ENCODE data around the gene TMEM11. TPM values are rescaled to one million over a fixed set of nuclear protein-coding genes. Genes with fewer than 3 reads are reported as not detected.
A peak's percentile ranks its signal among the peaks of the same experiment; 100 is the strongest.

TMEM11 gene
- total RNA-seq, 1 experiment from 2014 or later = 39.1 TPM

DNA sequence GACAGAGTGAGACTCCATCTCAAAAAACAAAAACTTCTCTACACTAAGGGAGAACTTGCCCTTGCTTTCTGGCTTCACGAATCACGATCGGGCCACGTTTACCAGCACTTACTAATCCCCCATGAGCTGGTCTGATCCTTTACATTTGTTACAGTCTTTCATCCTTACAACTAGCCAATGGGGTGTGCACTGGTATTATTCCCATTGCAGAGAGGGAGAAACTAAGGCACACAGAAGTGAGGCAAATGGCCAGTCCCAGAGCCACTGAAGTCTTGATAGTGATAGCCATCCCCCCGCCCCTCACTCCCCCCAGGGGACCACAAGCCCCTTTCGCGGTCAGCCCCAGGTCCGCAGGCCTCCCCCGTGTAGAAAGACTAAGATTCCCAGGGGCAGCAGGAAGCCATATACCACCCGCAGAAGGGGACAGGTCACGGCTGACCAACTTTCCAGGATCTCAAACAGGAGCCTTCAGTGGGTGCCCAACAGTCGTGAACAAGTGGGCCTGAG, 38.4 kb upstream of the TMEM11 start:
- Mint-ChIP-seq H3K9me3 (ENCODE audit: unreplicated experiment) (no peaks in the 10 kb centered on the region), H3K4me1 (ENCODE audit: low read depth, unreplicated experiment) (peaks cover 7% of the 10 kb centered on the region), H3K4me3 (ENCODE audit: unreplicated experiment) (peak overlapping the region; percentile 72), H3K36me3 (ENCODE audit: insufficient read depth, unreplicated experiment) (peaks cover 1% of the 10 kb centered on the region), H3K27me3 (ENCODE audit: insufficient read depth, unreplicated experiment) (no peaks in the 10 kb centered on the region), H3K27ac (ENCODE audit: unreplicated experiment) (no peak overlapping the region)
- H3K36me3 ChIP-seq (ENCODE audit: control insufficient read depth, insufficient read depth, low read length) = no peaks in the 10 kb centered on the region
- intact Hi-C loops (cut with micrococcal nuclease; ENCODE audit: unreplicated experiment) = no loop called here
- H3K4me1 ChIP-seq = peaks cover 8% of the 10 kb centered on the region; the same call in 1 of the 2 replicates
- no peaks in the 10 kb centered on the region for H3K27me3 ChIP-seq (replicated peaks; ENCODE audit: control insufficient read depth, insufficient read depth, low read length)
- H3K4me3 ChIP-seq (ENCODE audit: low read depth, low read length) = peak overlapping the region; percentile 64
- no peaks in the 10 kb centered on the region for H3K9me3 ChIP-seq
- POLR2A ChIA-PET = no interaction called here
- DNase-seq = no peak
- BruUV-seq (replicated peaks) = no TSS peak
- CTCF ChIA-PET = no interaction called here
- TF ChIP-seq, protein P1, sequence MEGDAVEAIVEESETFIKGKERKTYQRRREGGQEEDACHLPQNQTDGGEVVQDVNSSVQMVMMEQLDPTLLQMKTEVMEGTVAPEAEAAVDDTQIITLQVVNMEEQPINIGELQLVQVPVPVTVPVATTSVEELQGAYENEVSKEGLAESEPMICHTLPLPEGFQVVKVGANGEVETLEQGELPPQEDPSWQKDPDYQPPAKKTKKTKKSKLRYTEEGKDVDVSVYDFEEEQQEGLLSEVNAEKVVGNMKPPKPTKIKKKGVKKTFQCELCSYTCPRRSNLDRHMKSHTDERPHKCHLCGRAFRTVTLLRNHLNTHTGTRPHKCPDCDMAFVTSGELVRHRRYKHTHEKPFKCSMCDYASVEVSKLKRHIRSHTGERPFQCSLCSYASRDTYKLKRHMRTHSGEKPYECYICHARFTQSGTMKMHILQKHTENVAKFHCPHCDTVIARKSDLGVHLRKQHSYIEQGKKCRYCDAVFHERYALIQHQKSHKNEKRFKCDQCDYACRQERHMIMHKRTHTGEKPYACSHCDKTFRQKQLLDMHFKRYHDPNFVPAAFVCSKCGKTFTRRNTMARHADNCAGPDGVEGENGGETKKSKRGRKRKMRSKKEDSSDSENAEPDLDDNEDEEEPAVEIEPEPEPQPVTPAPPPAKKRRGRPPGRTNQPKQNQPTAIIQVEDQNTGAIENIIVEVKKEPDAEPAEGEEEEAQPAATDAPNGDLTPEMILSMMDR (IDR thresholded peaks at IDR 0.05; ENCODE audit: insufficient read depth in 1 of 2, low read depth in 1 of 2, low read length in 1 of 2, severe bottlenecking in 1 of 2, unreplicated experiment in 1 of 2) = no peak

DNA sequence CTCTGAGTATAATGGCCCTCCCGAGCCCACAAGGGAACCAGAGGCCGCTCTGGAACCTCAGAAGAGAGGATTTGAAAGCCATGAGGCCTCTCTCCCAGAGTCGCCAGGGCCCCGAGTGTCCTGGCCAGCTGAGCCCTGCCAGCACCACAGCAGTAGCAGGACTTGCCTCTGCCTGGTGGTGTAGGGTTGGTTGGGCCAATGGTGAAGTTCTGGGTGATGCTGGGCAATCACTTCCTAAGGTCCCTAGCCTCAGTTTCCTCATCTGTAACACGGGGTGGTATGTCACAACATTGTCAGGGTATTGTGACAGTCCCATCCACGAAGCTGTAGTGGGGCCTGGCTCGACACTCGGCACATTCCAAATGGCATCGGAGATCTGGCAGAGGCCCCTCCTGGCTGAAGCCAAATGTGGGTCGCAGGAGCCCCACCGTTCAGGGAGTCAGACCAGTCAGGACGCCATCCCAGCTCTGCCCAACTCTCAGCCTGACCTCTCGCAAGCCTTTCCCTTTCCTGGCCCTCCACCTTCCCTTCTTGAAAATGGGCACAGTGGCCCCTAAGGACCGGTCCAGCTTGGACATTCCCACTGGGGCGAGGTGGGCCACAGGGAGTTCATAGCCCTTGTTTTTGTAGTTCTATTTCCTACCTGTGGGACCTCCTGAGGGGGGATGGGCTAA, 37.5 kb upstream of the TMEM11 start:
- Mint-ChIP-seq H3K27me3 (ENCODE audit: insufficient read depth, unreplicated experiment) (no peaks in the 10 kb centered on the region), H3K9me3 (ENCODE audit: unreplicated experiment) (no peaks in the 10 kb centered on the region), H3K36me3 (ENCODE audit: insufficient read depth, unreplicated experiment) (no peaks in the 10 kb centered on the region), H3K27ac (ENCODE audit: unreplicated experiment) (no peak overlapping the region), H3K4me3 (ENCODE audit: unreplicated experiment) (no peak overlapping the region), H3K4me1 (ENCODE audit: low read depth, unreplicated experiment) (peaks cover 7% of the 10 kb centered on the region)
- TF ChIP-seq, protein P1 (IDR thresholded peaks at IDR 0.05; ENCODE audit: insufficient read depth in 1 of 2, low read depth in 1 of 2, low read length in 1 of 2, severe bottlenecking in 1 of 2, unreplicated experiment in 1 of 2) = no peak
- no peak for DNase-seq
- H3K4me3 ChIP-seq (ENCODE audit: low read depth, low read length) = no peak overlapping the region
- no peaks in the 10 kb centered on the region for H3K9me3 ChIP-seq
- POLR2A ChIA-PET = interaction anchor here (0.5 kb wide), 1 partner anchor 35 kb away, joined by 4 read pairs; no protein-coding TSS in a partner anchor
- CTCF ChIA-PET = no interaction called here
- no peaks in the 10 kb centered on the region for H3K27me3 ChIP-seq (replicated peaks; ENCODE audit: control insufficient read depth, insufficient read depth, low read length)
- H3K4me1 ChIP-seq = peaks cover 8% of the 10 kb centered on the region; the same call in 1 of the 2 replicates
- intact Hi-C loops (cut with micrococcal nuclease; ENCODE audit: unreplicated experiment) = no loop called here
- H3K36me3 ChIP-seq (ENCODE audit: control insufficient read depth, insufficient read depth, low read length) = no peaks in the 10 kb centered on the region
- no TSS peak for BruUV-seq (replicated peaks)

DNA sequence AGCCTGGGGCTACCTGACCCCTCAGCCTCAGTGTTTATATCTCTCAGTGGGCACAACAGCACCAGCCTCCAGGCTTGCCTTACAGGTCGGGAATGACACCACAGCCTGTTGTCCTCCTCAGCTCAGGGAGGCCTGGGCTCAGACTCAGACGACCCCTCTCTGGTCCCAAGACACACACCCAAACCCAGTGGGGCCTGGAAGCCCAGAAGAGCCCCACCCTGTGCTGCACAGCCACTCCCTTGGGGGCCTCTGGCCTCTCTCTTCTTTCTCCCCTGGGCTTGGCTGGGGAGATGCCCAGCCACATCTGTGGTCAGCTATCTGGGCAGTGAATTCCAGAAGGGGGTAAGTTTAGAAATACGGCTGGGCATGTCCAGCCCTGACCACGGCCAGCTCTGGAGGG, 36.9 kb upstream of the TMEM11 start:
- POLR2A ChIA-PET = no interaction called here
- Mint-ChIP-seq H3K4me1 (ENCODE audit: low read depth, unreplicated experiment) (peaks cover 7% of the 10 kb centered on the region), H3K27me3 (ENCODE audit: insufficient read depth, unreplicated experiment) (no peaks in the 10 kb centered on the region), H3K4me3 (ENCODE audit: unreplicated experiment) (no peak overlapping the region), H3K27ac (ENCODE audit: unreplicated experiment) (no peak overlapping the region), H3K36me3 (ENCODE audit: insufficient read depth, unreplicated experiment) (no peaks in the 10 kb centered on the region), H3K9me3 (ENCODE audit: unreplicated experiment) (no peaks in the 10 kb centered on the region)
- Histone ChIP-seq H3K27me3 (replicated peaks; ENCODE audit: control insufficient read depth, insufficient read depth, low read length) (no peaks in the 10 kb centered on the region), H3K36me3 (ENCODE audit: control insufficient read depth, insufficient read depth, low read length) (no peaks in the 10 kb centered on the region), H3K9me3 (no peaks in the 10 kb centered on the region), H3K4me1 (peaks cover 8% of the 10 kb centered on the region; the same call in 1 of the 2 replicates), H3K4me3 (ENCODE audit: low read depth, low read length) (no peak overlapping the region)
- CTCF ChIA-PET = no interaction called here
- no peak for DNase-seq
- BruUV-seq (replicated peaks) = no TSS peak
- TF ChIP-seq, protein P1 (IDR thresholded peaks at IDR 0.05; ENCODE audit: insufficient read depth in 1 of 2, low read depth in 1 of 2, low read length in 1 of 2, severe bottlenecking in 1 of 2, unreplicated experiment in 1 of 2) = no peak
- intact Hi-C loops (cut with micrococcal nuclease; ENCODE audit: unreplicated experiment) = no loop called here
